Measurements from ENCODE around the gene IL17F.

DNA sequence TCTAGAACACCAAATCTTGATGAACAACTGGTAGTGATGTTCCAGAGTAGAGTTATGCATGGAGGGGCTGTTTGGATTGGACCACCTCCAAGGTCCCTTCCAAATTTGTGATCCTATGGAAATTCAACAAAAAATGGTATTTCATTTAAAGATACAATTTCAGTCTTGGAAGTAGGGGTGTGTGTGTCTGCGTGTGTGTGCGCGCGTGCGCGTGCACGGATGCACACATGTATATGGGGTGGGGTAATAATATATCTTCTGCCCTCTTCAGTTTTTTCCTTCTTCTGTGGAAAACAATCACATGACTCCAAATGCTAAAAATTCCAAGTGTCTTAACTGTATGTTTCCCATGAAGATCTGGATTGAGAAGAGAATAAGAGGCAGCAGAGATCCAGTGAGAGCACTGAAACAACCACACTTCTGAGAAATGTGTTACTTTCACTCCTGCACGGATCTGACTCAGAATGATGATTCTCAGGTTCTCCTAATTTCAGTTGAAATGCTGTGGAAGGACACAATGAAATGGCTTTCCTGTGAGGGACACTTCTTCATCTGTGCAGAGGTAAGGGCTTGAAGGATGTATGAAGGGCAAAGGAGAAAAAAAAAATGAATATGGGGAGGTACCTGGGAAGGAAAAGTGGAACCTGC lies 10.6 kb upstream of the IL17F start:
- TF ChIP-seq EZH2 (IDR thresholded peaks at IDR 0.05; ENCODE audit: low read depth) (no peak), CTCF (conservative IDR thresholded peaks at IDR 0.05) (no peak)

Data from PC-9 (cell line).